ENCODE measurements around the gene TSKU. TPM values are rescaled to one million over a fixed set of nuclear protein-coding genes. Genes with fewer than 3 reads are reported as not detected.

The TSKU gene
- total RNA-seq, 1 donor from 2014 or later: 144 TPM

DNA sequence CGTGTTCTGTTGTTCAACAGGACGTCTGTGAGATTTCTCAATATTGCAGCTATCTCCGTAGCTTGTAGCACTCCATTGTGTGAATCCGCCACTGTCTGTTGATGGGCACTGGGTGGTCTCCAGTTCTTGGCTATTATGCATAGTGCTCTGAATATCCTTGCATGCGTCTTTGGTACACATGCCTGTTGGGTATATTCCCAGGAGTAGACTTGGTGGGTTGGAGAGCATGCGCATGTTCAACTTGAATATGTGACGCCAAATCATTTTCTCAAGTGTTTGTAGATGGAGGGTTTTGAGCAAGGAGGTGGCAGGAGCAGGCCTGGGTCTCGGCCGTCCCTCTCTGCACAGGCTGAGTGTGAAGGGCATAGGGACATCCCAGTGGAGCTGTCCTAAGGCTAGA lies 24.8 kb upstream of the TSKU start:
- H3K4me3 ChIP-seq: no peak overlapping the region
- peaks cover 12% of the 10 kb centered on the region for H3K4me1 ChIP-seq
- H3K36me3 ChIP-seq: no peaks in the 10 kb centered on the region
- TF ChIP-seq, protein P1, sequence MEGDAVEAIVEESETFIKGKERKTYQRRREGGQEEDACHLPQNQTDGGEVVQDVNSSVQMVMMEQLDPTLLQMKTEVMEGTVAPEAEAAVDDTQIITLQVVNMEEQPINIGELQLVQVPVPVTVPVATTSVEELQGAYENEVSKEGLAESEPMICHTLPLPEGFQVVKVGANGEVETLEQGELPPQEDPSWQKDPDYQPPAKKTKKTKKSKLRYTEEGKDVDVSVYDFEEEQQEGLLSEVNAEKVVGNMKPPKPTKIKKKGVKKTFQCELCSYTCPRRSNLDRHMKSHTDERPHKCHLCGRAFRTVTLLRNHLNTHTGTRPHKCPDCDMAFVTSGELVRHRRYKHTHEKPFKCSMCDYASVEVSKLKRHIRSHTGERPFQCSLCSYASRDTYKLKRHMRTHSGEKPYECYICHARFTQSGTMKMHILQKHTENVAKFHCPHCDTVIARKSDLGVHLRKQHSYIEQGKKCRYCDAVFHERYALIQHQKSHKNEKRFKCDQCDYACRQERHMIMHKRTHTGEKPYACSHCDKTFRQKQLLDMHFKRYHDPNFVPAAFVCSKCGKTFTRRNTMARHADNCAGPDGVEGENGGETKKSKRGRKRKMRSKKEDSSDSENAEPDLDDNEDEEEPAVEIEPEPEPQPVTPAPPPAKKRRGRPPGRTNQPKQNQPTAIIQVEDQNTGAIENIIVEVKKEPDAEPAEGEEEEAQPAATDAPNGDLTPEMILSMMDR (IDR thresholded peaks at IDR 0.05): no peak
- TF ChIP-seq POLR2AphosphoS5 (IDR thresholded peaks at IDR 0.05; ENCODE audit: insufficient read depth in 1 of 2, low read depth in 1 of 2): no peak
- TF ChIP-seq POLR2A (IDR thresholded peaks at IDR 0.05): no peak
- H3K9me3 ChIP-seq: no peaks in the 10 kb centered on the region
- intact Hi-C loops (cut with DNase I): no loop called here
- no peak overlapping the region for H3K27ac ChIP-seq
- H3K27me3 ChIP-seq: no peaks in the 10 kb centered on the region
- no peak for DNase-seq (ENCODE audit: extremely low spot score in 2 of 2)

DNA sequence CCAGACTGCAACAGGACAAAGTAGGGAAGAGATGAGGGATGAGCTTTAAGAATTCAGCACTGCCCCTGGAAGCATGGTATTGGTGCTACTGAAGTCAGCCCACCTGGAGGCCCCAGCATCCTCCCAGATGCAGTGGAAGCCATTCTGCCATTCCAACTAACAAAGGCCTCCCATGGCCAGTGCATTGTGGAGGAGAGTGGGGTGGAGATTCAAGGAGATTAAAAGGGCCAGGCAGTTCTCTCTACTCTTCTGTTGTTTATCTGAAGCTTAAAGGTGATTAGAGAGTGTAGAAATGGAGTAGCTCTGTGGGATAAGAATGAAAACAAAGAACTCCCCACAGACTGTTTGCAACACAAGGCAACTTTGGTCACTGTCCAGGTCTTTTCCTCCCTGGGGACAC lies 24.1 kb upstream of the TSKU start:
- H3K27me3 ChIP-seq: no peaks in the 10 kb centered on the region
- no peak overlapping the region for H3K27ac ChIP-seq
- H3K4me1 ChIP-seq: peaks cover 20% of the 10 kb centered on the region
- H3K9me3 ChIP-seq: no peaks in the 10 kb centered on the region
- no peak overlapping the region for H3K4me3 ChIP-seq
- no peaks in the 10 kb centered on the region for H3K36me3 ChIP-seq
- intact Hi-C loops (cut with DNase I): no loop called here
- TF ChIP-seq POLR2A (IDR thresholded peaks at IDR 0.05) (no peak), POLR2AphosphoS5 (IDR thresholded peaks at IDR 0.05; ENCODE audit: insufficient read depth in 1 of 2, low read depth in 1 of 2) (no peak)
- TF ChIP-seq, protein P1 (IDR thresholded peaks at IDR 0.05): no peak
- DNase-seq (ENCODE audit: extremely low spot score in 2 of 2): no peak

DNA sequence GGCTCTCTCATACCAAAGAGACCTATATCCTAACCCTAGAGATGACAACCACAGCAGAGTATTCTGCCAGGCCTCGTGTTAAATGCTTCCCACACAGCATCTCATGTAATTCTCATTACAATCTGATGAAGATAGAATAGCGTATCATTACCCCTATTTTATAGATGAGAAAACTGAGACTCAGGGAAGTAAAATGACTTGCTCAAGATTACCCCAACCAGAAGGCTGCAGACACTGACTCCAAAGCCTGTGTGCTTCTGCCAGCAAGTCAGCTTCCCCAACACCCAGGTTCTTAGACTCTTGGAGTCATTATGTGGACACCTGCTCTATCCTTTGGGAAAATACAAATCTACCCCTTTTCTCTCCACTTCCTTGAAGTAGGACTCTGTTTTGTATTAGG lies 23.6 kb upstream of the TSKU start:
- H3K4me3 ChIP-seq: no peak overlapping the region
- no peak for DNase-seq (ENCODE audit: extremely low spot score in 2 of 2)
- no peak overlapping the region for H3K27ac ChIP-seq
- H3K27me3 ChIP-seq: no peaks in the 10 kb centered on the region
- intact Hi-C loops (cut with DNase I): no loop called here
- TF ChIP-seq POLR2A (IDR thresholded peaks at IDR 0.05) (no peak), POLR2AphosphoS5 (IDR thresholded peaks at IDR 0.05; ENCODE audit: insufficient read depth in 1 of 2, low read depth in 1 of 2) (no peak)
- TF ChIP-seq, protein P1 (IDR thresholded peaks at IDR 0.05): no peak
- no peaks in the 10 kb centered on the region for H3K36me3 ChIP-seq
- H3K4me1 ChIP-seq: peaks cover 24% of the 10 kb centered on the region
- H3K9me3 ChIP-seq: no peaks in the 10 kb centered on the region

DNA sequence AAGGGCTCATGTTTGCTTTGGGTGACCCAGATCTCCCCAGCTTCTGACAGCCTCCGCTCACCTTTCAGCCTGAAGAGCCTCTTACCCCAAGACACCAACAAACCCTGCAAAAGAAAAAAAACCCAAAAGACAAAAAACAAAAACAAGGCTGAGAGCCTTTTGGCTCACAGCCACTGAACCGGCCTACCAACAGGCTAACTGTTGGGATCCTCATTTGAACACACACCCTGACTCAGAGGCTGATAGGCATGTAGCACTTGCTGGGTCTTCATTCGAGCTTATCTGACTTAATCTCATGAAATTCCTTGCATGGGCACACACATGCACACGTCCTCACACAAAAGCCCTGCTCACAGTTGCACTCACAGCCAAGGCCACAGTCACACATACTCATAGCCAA lies 22.9 kb upstream of the TSKU start:
- TF ChIP-seq, protein P1 (IDR thresholded peaks at IDR 0.05): no peak
- no peak overlapping the region for H3K4me3 ChIP-seq
- no peak for DNase-seq (ENCODE audit: extremely low spot score in 2 of 2)
- no peaks in the 10 kb centered on the region for H3K9me3 ChIP-seq
- H3K36me3 ChIP-seq: no peaks in the 10 kb centered on the region
- no peaks in the 10 kb centered on the region for H3K27me3 ChIP-seq
- intact Hi-C loops (cut with DNase I): no loop called here
- peaks cover 31% of the 10 kb centered on the region for H3K4me1 ChIP-seq
- no peak overlapping the region for H3K27ac ChIP-seq

DNA sequence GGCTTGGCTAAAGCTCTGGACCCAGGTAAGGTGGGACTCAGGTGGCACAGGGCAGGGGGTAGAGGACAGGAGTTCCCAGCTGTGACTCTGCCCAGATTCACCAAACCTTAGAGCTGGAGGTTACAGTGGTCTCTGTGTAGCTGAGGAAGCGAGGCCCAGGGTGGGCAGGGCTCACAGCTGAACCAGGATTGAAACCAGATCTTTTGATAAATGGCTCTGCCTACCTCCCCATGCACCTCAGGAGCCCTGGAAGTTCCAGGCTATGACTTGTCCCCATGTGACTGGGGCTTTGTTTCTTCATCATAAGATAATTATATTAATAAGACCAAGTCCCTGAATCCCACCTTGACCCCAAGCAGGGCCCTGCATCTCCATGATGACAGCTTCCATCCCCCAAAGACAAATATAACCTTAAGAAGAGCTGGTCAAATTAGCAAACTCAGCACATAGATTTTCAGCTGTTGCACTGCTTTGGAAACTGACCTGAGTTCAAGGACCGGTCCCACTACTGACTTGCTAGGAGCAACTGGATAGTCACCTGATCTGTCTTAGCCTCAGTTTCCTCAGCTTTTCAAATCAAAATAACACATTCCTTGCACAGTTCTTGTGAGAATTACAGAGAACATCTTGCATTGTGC lies 21.3 kb upstream of the TSKU start:
- no peaks in the 10 kb centered on the region for H3K36me3 ChIP-seq
- no peak for TF ChIP-seq POLR2A (IDR thresholded peaks at IDR 0.05)
- TF ChIP-seq, protein P1 (IDR thresholded peaks at IDR 0.05): no peak
- no peak for TF ChIP-seq POLR2AphosphoS5 (IDR thresholded peaks at IDR 0.05; ENCODE audit: insufficient read depth in 1 of 2, low read depth in 1 of 2)
- peaks cover 47% of the 10 kb centered on the region for H3K4me1 ChIP-seq
- no peak for DNase-seq (ENCODE audit: extremely low spot score in 2 of 2)
- H3K27me3 ChIP-seq: no peaks in the 10 kb centered on the region
- no peak overlapping the region for H3K27ac ChIP-seq
- H3K9me3 ChIP-seq: no peaks in the 10 kb centered on the region
- no peak overlapping the region for H3K4me3 ChIP-seq
- intact Hi-C loops (cut with DNase I): no loop called here
